Adipose tissue (tissue), 3 donors: ENCODE data around the gene MTA2. TPM values are rescaled to one million over a fixed set of nuclear protein-coding genes. Genes with fewer than 3 reads are reported as not detected.
"Not testable (repeated sequence)": the region's sequence is repeated elsewhere in the genome, so short reads cannot be mapped to it uniquely, and the experiment has no call there.

Experiments used
- H3K27ac ChIP-seq: one replicate; pipeline ENCODE4 v1.5.1; 2013; ENCODE audit warnings: low read depth, low read length
- whole genome bisulfite sequencing, 3 donors: extraction: QIAGEN DNeasy Blood & Tissue Kit; methylation state at CpG; one replicate each; pipeline ENCODE4 v1.1.7; 2013; 5-methylcytosine and 5-hydroxymethylcytosine counted together
- polyA plus RNA-seq, 3 donors: library from polyadenylated mRNA; stranded (reverse); fragments of 200-250 nt; gene quantifications; one replicate each; pipeline ENCODE4 v1.2.3, GENCODE V29; 2013
- donor health status: healthy with polysubstance abuse.
- donor health status: Bipolar disorder and iron deficiency.
- donor health status: healthy.

The MTA2 gene
- polyA plus RNA-seq, 3 donors, result 17.3 to 72.4 (median 48.1) TPM

GRCh38 chr11:62600367-62601121 is 1.1 kb downstream of the MTA2 start:
- 0 to 2% (median 1%) methylated on average over 25 to 26 of the region's 26 CpGs for WGBS, 3 donors

GRCh38 chr11:62599901-62600300 is 1.8 kb downstream of the MTA2 start:
- H3K27ac ChIP-seq, result no peak overlapping the region
- 40 to 52% (median 40%) methylated on average over 5 of the region's 5 CpGs for WGBS, 3 donors

More at GRCh38 chr11:62600367-62601121, 1.1 kb downstream of the MTA2 start:
- H3K27ac ChIP-seq, result no peak overlapping the region

GRCh38 chr11:62599069-62599696 is 2.5 kb downstream of the MTA2 start:
- H3K27ac ChIP-seq, result no peak overlapping the region
- 29 to 43% (median 35%) methylated on average over 7 of the region's 7 CpGs for WGBS, 3 donors

- 84 to 90% (median 89%) methylated on average over 8 of the region's 8 CpGs for WGBS, 3 donors
- H3K27ac ChIP-seq, result no peak overlapping the region
Measured at GRCh38 chr11:62595124-62595523, 6.5 kb downstream of the MTA2 start.

GRCh38 chr11:62593434-62594044 is 8.1 kb downstream of the MTA2 start:
- WGBS, 3 donors, result 52 to 57% (median 56%) methylated on average over 13 of the region's 13 CpGs
- H3K27ac ChIP-seq, result no peak overlapping the region

- WGBS, 3 donors, result 70 to 84% (median 76%) methylated on average over 8 of the region's 8 CpGs
- H3K27ac ChIP-seq, result peak overlapping the region; percentile 2
Measured at GRCh38 chr11:62592989-62593421, 8.7 kb downstream of the MTA2 start.

- WGBS, 3 donors, result 7 to 13% (median 11%) methylated on average over 17 of the region's 17 CpGs
- peak overlapping the region; percentile 91 for H3K27ac ChIP-seq
Measured at GRCh38 chr11:62592146-62592815, 9.4 kb downstream of the MTA2 start.

GRCh38 chr11:62591448-62592145 is 10.1 kb downstream of the MTA2 start, which contains the start of gene TUT1:
TSS of gene TUT1 (minus strand) at chr11:62591523. CDS start at chr11:62591485, 38 bp downstream.
- peak within 1 kb of the TSS; percentile 91 for H3K27ac ChIP-seq
- 0 to 1% (median 1%) methylated on average over 58 of the region's 58 CpGs for WGBS, 3 donors

GRCh38 chr11:62588966-62589637 is 12.6 kb downstream of the MTA2 start:
- no peak overlapping the region for H3K27ac ChIP-seq
- 62 to 70% (median 68%) methylated on average over 18 of the region's 18 CpGs for WGBS, 3 donors

- not testable (repeated sequence) for H3K27ac ChIP-seq
- WGBS, 3 donors, result 96 to 98% (median 96%) methylated on average over 7 of the region's 7 CpGs
Measured at GRCh38 chr11:62585356-62585755, 16.3 kb downstream of the MTA2 start.

- WGBS, 3 donors, result 90 to 96% (median 95%) methylated on average over 4 of the region's 4 CpGs
Measured at GRCh38 chr11:62581735-62582134, 19.9 kb downstream of the MTA2 start.

GRCh38 chr11:62580959-62581715 is 20.5 kb downstream of the MTA2 start:
- H3K27ac ChIP-seq, result no peak overlapping the region
- 89 to 92% (median 92%) methylated on average over 18 of the region's 18 CpGs for WGBS, 3 donors

More at GRCh38 chr11:62581735-62582134, 19.9 kb downstream of the MTA2 start:
- not testable (repeated sequence) for H3K27ac ChIP-seq

- WGBS, 3 donors, result 87 to 91% (median 87%) methylated on average over 2 of the region's 2 CpGs
- no peak overlapping the region for H3K27ac ChIP-seq
Measured at GRCh38 chr11:62579252-62579651, 22.4 kb downstream of the MTA2 start.

- 96 to 97% (median 97%) methylated on average over 11 of the region's 11 CpGs for WGBS, 3 donors
- H3K27ac ChIP-seq, result no peak overlapping the region
Measured at GRCh38 chr11:62578541-62578940, 23.1 kb downstream of the MTA2 start.

- H3K27ac ChIP-seq, result no peak overlapping the region
- WGBS, 3 donors, result 52 to 76% (median 62%) methylated on average over 12 of the region's 12 CpGs
Measured at GRCh38 chr11:62577046-62577714, 24.5 kb downstream of the MTA2 start.

GRCh38 chr11:62575837-62576236 is 25.8 kb downstream of the MTA2 start:
- H3K27ac ChIP-seq, result no peak overlapping the region
- WGBS, 3 donors, result 69 to 85% (median 79%) methylated on average over 14 of the region's 14 CpGs
